AG04450 (cell line): ENCODE results near the gene NSUN7. TPM values are rescaled to one million over a fixed set of nuclear protein-coding genes. Genes with fewer than 3 reads are reported as not detected.

Experiments used
- CTCF ChIA-PET: fragments of 300-600, 350-600 bp; formaldehyde crosslinking; extraction: SDS; loops from one replicate; lab custom pipeline; 2022; ENCODE audit warnings: antibody characterized with exemption, inconsistent platforms; lab: Charles Lee
- POLR2A ChIA-PET: fragments of 350-600 bp; formaldehyde crosslinking; extraction: SDS; loops from one replicate; lab custom pipeline; 2021; ENCODE audit warnings: antibody characterized with exemption, inconsistent platforms; lab: Yijun Ruan, JAX
- DNase-seq: peaks from one replicate; pipeline ENCODE4 v3.0.0-alpha.2; 2011; ENCODE audit warnings: low read depth, low spot score
- H3K27ac ChIP-seq: one replicate; pipeline ENCODE4 v1.5.1; 2012; ENCODE audit warnings: low read depth, low read length, control low read depth
- H3K27me3 ChIP-seq: one replicate; pipeline ENCODE4 v1.6.0; 2012; ENCODE audit warnings: low read length; ENCODE audit not compliant: control insufficient read depth, insufficient read depth
- H3K4me3 ChIP-seq: 2 replicates; pipeline ENCODE4 v1.5.1; 2011; ENCODE audit warnings: mild to moderate bottlenecking, low read depth, low read length, control low read depth
- H3K9me3 ChIP-seq: 2 replicates; pipeline ENCODE4 v1.5.1; 2012; ENCODE audit warnings: low read length; ENCODE audit not compliant: control insufficient read depth, insufficient read depth
- polyA plus RNA-seq: library from polyadenylated mRNA; depleted of rRNA; stranded (reverse); fragments of >200 nt; gene quantifications from 2 replicates; pipeline ENCODE4 v1.2.3, GENCODE V29; 2011
- TF ChIP-seq, protein P1 (sequence below): IDR thresholded peaks from 2 replicates; pipeline ENCODE4 v1.5.1; 2011; ENCODE audit warnings: low read depth, low read length, control low read depth, inconsistent platforms

Gene NSUN7
- polyA plus RNA-seq, 1 experiment: 0.11 TPM

DNA sequence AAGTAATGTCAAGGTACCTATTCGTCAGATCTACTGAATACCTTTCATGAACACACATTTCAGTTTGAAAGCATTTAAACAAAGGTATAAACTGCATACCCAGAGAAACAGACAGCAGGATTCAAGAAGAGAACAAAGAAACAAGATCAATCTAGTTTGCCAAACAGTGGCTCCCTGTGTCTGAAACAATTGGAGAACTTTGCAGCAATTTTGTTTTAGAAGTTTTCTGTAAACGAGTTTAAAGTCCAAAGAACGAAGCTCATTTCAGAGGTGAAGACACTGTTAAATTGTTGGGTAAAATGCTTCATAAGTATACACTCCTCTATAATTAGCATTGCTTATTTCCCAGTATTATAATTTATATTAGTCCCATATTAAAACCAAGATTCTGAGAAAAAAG lies 21.4 kb upstream of the NSUN7 start:
- CTCF ChIA-PET: interaction anchor here (0.9 to 1.4 kb wide), 2 partner anchors 112 to 486 kb away, joined by 3 read pairs; partner anchors contain the start of gene APBB2
- TF ChIP-seq, protein P1, sequence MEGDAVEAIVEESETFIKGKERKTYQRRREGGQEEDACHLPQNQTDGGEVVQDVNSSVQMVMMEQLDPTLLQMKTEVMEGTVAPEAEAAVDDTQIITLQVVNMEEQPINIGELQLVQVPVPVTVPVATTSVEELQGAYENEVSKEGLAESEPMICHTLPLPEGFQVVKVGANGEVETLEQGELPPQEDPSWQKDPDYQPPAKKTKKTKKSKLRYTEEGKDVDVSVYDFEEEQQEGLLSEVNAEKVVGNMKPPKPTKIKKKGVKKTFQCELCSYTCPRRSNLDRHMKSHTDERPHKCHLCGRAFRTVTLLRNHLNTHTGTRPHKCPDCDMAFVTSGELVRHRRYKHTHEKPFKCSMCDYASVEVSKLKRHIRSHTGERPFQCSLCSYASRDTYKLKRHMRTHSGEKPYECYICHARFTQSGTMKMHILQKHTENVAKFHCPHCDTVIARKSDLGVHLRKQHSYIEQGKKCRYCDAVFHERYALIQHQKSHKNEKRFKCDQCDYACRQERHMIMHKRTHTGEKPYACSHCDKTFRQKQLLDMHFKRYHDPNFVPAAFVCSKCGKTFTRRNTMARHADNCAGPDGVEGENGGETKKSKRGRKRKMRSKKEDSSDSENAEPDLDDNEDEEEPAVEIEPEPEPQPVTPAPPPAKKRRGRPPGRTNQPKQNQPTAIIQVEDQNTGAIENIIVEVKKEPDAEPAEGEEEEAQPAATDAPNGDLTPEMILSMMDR: no peak

DNA sequence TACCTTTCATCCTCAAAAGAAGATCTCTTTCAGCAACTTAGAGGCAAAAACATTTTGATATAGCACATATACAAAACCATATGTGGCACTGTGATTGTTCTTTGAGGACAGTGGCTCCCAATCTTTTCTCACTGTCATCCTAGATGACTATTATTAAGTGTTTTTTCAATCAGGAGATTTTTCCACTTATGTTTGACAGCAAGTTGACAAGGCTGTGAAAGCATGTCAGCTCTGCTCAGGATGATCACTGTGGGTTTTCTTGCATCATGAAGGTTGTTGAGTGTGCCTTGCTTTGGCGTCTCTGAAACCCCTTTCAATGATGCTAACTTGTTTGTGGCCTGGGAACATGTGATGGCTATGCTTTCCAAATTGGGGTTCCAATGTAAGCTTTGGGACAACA lies 20.2 kb upstream of the NSUN7 start:
- H3K4me3 ChIP-seq: no peak overlapping the region
- DNase-seq: no peak
- no peaks in the 10 kb centered on the region for H3K27me3 ChIP-seq
- CTCF ChIA-PET: no interaction called here
- H3K27ac ChIP-seq: no peak overlapping the region
- TF ChIP-seq, protein P1: no peak
- H3K9me3 ChIP-seq: no peaks in the 10 kb centered on the region
- POLR2A ChIA-PET: no interaction called here

More for the DNA sequence above, 21.4 kb upstream of the NSUN7 start:
- no peak overlapping the region for H3K27ac ChIP-seq
- H3K4me3 ChIP-seq: no peak overlapping the region
- H3K27me3 ChIP-seq: no peaks in the 10 kb centered on the region
- POLR2A ChIA-PET: no interaction called here
- no peak for DNase-seq
- no peaks in the 10 kb centered on the region for H3K9me3 ChIP-seq

DNA sequence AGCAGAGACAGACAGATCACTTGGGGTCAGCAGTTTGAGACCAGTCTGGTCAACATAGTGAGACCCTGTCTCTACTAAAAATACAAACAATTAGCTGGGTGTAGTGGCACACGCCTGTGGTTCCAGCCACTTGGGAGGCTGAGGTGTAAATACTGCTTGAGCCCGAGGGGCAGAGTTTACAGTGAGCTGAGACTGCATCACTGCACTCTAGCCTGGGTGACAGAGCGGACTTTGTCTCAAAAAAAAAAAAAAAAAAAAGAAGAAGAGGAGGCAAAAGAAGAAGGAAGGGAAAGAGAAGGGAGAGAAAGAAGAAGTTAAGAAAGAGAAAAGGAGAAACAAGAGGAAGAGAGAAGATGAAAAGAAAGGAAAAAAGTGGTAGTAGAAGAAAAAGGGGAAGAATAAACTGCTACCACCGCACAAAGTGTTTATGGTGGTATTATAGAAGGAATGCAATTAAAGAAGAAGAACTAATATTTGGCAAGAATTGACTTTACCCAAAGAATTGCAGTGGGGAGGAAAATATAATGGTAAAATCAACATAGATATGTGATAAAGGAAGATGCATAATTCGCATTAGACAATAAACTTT lies 19.6 kb upstream of the NSUN7 start:
- Histone ChIP-seq H3K27ac (no peak overlapping the region), H3K27me3 (no peaks in the 10 kb centered on the region), H3K9me3 (no peaks in the 10 kb centered on the region), H3K4me3 (no peak overlapping the region)
- CTCF ChIA-PET: no interaction called here
- DNase-seq: no peak
- TF ChIP-seq, protein P1: no peak
- POLR2A ChIA-PET: no interaction called here

DNA sequence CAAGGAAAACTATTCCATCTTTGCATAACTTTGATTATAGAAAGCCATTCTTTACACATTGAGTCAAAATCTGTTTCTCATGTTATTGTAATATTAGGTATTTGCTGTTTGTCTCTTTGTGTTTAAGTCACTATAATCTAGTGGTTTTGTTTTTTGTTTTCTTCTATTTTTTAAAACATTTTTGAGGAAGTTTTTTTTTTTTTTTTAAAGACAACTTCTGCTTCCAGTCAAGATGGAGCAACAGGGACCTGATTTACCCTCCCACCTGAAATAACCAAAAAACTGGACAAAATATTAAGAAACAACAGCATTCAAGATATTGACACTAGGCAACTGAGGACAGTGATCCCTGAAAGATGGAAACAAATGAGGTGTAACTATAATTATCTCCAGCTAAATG lies 18.4 kb upstream of the NSUN7 start:
- ChIA-PET CTCF (interaction anchor here (1.6 to 1.8 kb wide), 2 partner anchors 166 to 194 kb away, joined by 5 to 6 read pairs; no protein-coding TSS in a partner anchor), POLR2A (no interaction called here)
- no peak for DNase-seq
- no peaks in the 10 kb centered on the region for H3K27me3 ChIP-seq
- no peaks in the 10 kb centered on the region for H3K9me3 ChIP-seq
- H3K27ac ChIP-seq: no peak overlapping the region
- H3K4me3 ChIP-seq: no peak overlapping the region
- TF ChIP-seq, protein P1: no peak

DNA sequence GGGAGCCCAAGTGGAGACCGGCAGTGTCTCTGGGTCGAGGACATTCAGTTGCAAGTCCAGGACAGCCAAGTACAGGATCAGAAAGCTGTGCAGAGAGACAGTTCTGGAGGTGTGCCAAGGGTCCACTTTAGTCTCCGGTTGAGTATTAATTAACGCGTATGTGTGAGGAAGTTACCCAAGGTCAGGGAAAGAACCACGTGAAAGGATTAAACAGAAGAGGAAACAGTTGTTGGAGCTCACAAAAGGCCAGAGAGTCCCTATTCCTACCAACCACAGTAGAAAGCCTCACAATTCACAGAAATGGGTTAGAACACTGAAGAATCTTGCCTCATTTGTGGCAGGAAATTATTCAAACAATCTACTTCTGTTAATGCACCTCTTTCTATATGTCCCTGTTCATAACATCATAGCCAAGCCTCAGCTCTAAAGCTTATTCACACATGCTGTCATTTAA lies 17.9 kb upstream of the NSUN7 start:
- ChIA-PET CTCF (interaction anchor here (1.6 to 1.8 kb wide), 2 partner anchors 166 to 193 kb away, joined by 5 to 6 read pairs; no protein-coding TSS in a partner anchor), POLR2A (no interaction called here)
- H3K4me3 ChIP-seq: no peak overlapping the region
- H3K27me3 ChIP-seq: no peaks in the 10 kb centered on the region
- TF ChIP-seq, protein P1: no peak
- DNase-seq: no peak
- H3K9me3 ChIP-seq: no peaks in the 10 kb centered on the region
- no peak overlapping the region for H3K27ac ChIP-seq
